Measurements from ENCODE around the gene AOPEP.

DNA sequence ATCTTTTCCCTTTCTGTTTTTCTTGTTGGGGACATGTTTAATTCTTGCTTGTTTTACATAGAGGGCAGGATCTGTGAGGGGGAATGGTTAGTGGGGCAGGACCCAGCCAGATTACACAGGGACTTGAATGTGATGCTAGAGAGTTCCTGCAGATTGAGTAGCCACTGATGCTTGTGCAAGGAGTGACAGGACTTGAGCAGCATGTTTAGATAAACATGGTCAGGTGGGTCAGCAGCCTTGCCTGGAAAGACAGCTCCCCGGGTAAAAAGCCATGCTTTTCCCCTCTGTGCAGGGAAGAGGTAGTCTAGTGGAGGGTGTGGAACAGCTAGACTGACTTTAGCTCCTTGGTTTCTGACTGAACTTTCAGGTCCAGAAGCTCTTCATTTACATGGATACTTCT, 261.2 kb downstream of the AOPEP start:
- no peak for TF ChIP-seq EZH2 (IDR thresholded peaks at IDR 0.05; ENCODE audit: borderline replicate concordance, low read depth, low read length, severe bottlenecking)
- TF ChIP-seq, protein P1, sequence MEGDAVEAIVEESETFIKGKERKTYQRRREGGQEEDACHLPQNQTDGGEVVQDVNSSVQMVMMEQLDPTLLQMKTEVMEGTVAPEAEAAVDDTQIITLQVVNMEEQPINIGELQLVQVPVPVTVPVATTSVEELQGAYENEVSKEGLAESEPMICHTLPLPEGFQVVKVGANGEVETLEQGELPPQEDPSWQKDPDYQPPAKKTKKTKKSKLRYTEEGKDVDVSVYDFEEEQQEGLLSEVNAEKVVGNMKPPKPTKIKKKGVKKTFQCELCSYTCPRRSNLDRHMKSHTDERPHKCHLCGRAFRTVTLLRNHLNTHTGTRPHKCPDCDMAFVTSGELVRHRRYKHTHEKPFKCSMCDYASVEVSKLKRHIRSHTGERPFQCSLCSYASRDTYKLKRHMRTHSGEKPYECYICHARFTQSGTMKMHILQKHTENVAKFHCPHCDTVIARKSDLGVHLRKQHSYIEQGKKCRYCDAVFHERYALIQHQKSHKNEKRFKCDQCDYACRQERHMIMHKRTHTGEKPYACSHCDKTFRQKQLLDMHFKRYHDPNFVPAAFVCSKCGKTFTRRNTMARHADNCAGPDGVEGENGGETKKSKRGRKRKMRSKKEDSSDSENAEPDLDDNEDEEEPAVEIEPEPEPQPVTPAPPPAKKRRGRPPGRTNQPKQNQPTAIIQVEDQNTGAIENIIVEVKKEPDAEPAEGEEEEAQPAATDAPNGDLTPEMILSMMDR (IDR thresholded peaks at IDR 0.05; ENCODE audit: extremely low read depth in 1 of 2, insufficient read depth in 1 of 2, low read depth in 1 of 2, low read length in 2 of 2) = no peak
- no peak for TF ChIP-seq POLR2A (IDR thresholded peaks at IDR 0.05; ENCODE audit: low read depth, low read length)
- TF ChIP-seq JUN (IDR thresholded peaks at IDR 0.05; ENCODE audit: borderline replicate concordance, insufficient read depth, insufficient read length, low read depth) = no peak
- TF ChIP-seq POLR2AphosphoS5 (IDR thresholded peaks at IDR 0.05; ENCODE audit: insufficient read depth, low read depth, low read length) = no peak
- TF ChIP-seq, protein P2, sequence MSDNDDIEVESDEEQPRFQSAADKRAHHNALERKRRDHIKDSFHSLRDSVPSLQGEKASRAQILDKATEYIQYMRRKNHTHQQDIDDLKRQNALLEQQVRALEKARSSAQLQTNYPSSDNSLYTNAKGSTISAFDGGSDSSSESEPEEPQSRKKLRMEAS (IDR thresholded peaks at IDR 0.05; ENCODE audit: insufficient read depth, insufficient read length) = no peak

All from endothelial cell of umbilical vein (primary cell).